CD4-positive, alpha-beta T cell treated with Interleukin-17A for 1 hour (primary cell): ENCODE measurements around the gene KIF2A.

Source experiments
- DNase-seq: peaks from one replicate; pipeline ENCODE4 v3.0.0-alpha.2; 2020

Gene KIF2A

DNA sequence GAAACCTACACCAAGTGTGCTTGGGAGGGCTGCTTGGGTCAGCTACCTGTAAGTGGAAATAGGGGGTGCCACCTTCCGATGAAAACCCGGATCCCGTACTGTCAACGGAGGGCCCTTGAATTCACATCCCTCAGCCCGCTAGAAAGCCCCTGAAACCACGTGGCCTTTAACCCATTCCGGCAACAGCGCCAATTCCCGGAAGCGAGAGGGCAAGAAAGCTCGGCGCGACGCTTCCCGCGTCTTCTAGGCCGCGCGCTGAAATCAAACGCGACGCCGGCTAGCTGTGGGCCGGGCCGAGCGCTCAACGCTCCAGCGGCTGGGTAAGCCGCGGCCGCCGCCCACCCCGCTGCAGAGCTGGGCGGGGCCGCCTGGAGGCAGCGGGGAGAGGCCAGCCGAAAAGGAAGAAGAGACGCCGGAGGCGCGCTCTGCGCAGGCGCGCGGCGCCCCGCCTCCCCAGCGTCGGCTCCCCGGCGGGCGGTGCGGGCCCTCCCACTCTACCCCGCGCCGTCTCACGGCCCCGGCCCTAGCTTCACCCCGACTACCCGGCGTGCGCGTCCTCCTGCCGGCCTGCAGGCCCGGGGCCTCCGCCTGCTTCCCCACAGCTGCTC lies at the start of gene KIF2A:
TSS of gene KIF2A (plus strand) at position 492 of the 608 bp plus-strand sequence. CDS start 267 bp downstream, outside the sequence.
- peak; percentile 93 for DNase-seq

GRCh38 chr5:62257020-62257367 lies 49.0 kb upstream of the KIF2A start:
- DNase-seq, result no peak

GRCh38 chr5:62258654-62259053 lies 47.4 kb upstream of the KIF2A start:
- no peak for DNase-seq

DNA sequence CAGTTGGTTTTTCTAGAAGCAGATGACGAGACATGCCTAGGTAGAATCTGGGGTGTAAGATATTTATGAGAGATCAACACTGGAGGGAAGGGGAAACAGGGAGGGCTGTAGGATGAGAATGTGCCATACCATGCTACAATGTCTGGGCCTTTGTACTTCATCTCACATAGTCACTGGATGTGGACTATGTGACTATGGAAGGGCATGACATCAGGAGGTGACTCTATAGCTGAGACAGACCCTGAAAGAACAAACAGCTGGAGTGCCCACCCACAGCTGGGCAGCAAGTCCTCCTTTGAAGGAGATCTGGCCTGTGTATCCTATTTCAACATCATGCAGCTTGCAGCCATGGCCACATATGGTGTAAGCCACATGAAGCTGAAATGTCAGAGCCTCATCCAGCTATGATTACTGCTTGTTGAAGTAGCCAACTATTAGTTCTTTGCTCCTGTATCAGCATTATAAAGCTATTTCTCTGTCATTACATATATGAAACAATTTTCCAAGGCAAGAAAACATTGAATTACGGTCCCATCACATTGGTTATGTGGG lies 46.2 kb upstream of the KIF2A start:
- no peak for DNase-seq

GRCh38 chr5:62260513-62260912 lies 45.5 kb upstream of the KIF2A start:
- DNase-seq, result peak; percentile 3

DNA sequence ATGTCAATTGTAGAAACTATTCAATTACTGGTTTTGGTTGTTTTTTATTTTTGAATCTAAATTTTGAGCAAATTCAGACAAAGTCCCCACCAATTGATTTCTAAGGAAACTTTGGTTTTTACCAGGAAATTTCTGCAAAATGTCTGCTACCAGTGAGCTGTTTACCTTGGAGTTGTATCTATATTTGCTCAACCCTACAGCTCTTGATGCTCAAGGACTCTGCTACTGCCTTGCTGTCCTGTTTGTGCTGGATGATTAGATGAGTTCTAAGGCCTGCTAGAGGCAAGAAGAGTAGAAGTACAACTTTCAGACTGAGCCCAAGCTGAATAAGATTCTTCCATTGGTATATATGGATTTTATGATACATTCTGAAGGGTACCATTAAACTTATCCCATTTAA lies 42.6 kb upstream of the KIF2A start:
- DNase-seq, result no peak

DNA sequence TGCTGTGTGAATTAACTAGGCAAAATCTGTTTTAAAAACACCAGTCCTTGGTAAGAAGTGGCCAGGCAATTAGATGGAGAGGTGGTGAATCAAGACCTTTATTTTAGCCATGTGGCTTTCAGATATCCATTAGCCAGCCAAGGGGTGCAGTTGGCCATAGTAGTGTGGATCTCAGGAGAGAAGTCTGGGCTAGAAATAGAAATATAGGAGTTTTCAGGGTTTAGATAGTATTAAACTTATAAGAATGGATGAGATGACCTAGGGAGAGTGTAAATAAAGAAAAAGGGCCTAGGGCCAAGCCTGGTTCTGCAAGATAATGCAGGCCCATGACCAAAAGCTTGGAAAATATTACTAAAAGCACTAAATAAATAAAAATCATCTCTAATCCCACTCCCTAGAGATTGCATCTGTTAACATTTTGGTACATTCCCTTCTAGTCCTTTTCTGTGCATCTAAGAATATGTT lies 40.3 kb upstream of the KIF2A start:
- no peak for DNase-seq

DNA sequence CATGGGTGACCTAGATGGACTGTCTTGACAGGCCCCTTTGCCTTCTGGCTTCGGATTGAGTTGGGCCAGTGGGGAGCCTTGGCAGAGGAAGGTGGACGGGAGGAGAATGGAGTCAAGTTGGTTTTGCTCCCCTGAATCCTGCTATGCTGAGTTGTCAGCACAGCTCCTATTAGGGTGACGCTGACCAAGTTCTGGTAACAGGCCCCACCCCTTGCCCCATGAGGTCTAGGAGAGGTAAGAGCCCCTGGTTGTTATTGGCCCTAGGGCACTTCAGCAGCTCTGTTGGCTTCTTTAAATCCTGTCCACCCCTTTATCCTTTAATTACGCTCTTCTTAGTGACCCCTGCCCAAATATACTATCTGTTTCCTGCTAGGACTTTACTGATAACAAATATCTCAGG lies 39.4 kb upstream of the KIF2A start:
- DNase-seq, result no peak

DNA sequence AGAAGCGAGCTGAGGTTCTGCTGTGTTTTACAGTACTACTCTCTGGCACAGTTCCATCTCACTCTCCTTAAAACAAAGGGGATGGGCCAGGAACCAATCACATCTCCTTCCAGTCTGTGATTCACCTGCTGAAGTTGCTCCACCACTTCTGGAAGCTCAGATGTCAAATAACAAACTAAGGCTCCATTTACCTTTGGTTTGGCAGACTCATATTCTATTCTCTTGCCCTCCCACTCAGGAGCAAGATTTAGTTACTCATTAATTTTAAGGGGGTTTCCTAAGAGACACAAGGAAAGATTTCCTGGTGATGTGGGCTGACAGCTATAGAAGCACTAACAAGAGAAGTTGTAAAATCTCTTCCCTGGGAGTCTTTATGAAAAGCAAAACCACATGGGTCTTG lies 37.8 kb upstream of the KIF2A start:
- no peak for DNase-seq

- DNase-seq, result no peak
Observed at GRCh38 chr5:62268792-62269191, 37.2 kb upstream of the KIF2A start.

DNA sequence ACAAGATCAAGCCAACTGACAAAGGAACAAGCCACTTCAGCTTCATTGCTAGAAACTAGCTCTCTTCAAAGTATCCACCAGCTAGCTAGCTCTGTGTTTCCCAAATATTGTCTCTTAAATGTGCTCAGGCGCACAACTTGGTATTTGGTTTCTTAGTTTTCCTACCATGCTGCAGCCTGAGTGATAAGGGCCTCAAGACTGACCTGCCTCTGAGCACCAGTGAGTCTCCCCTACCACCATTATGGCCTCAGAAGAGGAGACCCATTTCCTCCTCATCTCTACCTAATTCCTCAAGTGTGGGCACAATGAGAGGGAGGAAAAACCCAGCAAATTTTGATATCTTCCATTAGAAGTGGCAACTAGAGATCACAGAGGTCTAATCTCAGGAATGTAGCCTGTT lies 34.6 kb upstream of the KIF2A start:
- DNase-seq, result no peak

- DNase-seq, result no peak
Observed at GRCh38 chr5:62271870-62272269, 34.1 kb upstream of the KIF2A start.

GRCh38 chr5:62273687-62274086 lies 32.3 kb upstream of the KIF2A start:
- DNase-seq, result no peak

GRCh38 chr5:62275581-62275980 lies 30.4 kb upstream of the KIF2A start:
- DNase-seq, result no peak

DNA sequence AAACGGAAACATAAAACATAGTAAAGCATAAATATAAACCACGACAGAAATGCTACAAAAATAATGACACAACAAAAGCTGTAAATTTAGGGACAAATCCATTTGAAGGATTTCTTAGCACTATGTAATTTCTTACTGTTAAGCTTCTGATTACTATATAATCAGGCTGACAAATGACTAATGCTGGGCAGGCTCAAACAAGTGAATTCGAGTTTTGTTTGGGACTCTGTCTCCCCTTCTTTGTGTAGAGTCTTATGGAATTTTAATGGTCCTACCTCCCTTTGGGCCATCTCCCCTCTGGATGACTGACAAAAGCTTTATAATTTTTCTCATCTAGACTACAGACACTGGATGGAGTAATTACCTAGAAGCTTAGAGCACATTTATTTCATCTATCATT lies 24.6 kb upstream of the KIF2A start:
- no peak for DNase-seq

- DNase-seq, result no peak
Observed at GRCh38 chr5:62282064-62282463, 23.9 kb upstream of the KIF2A start.

- no peak for DNase-seq
Observed at GRCh38 chr5:62283005-62283404, 23.0 kb upstream of the KIF2A start.

- DNase-seq, result no peak
Observed at GRCh38 chr5:62283861-62284260, 22.1 kb upstream of the KIF2A start.

DNA sequence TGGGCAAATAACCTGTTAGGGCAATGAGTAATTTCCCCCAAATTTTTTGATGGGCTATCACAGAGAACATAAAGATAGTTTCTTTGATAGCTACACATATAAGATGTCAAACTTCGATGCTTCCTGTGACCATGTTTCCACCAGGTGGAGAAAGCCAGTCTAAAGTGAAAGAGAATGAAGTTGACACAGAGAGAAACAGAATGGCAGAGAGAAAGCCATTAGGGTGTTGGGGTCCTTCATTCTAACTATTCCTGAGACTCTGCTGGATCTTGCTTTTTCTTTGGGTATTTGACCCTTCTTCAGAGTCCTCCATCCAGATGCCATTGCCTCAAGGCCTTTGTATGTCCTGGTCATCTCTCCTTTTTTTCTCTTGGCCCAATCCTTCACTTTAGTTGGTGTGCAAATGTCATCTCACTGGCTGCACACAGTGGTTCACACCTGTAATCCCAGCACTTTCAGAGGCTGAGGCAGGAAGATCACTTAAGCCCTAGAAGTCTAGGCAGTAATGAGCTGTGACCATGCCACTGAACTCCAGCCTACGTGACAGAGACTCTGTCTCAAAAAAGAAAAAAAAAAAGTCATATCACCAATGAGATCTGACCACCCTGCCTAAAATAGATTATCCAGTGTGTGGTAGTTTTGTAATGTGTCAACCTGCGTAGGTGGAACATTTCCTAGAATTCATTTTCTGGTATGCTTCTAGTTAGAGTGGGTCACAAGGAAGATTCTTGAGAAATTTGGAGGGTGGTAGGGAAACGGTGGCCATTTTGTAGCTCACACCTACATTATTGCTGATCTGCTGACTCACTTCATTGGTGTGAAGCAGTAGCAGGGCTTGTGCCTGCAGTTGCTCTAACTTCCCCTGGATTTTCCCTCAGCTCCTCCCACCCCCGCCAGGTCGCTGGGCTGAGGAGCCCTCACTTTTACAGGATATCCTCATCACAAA lies 20.8 kb upstream of the KIF2A start:
- peak; percentile 24 for DNase-seq

DNA sequence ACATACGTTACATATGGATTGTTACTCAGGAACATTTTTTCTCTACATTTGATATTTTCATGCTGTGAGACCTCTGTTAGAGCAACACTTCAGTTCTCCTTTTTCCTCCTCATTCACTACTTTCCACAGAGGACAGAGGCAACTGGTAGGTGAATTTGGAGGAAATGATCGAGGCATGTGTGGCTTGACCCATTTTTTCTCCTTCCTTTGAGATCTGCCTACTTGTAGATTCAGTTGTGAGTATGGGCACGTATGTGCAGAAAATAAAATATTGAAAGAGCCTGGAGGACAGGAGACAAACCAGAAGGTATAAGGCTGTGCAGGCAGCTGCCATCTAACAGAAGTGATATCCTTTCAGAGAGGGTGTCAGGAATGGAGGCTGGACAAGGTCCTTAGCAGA lies 19.2 kb upstream of the KIF2A start:
- no peak for DNase-seq

GRCh38 chr5:62287237-62287636 lies 18.8 kb upstream of the KIF2A start:
- DNase-seq, result no peak

- no peak for DNase-seq
Observed at GRCh38 chr5:62288118-62288517, 17.9 kb upstream of the KIF2A start.

- no peak for DNase-seq
Observed at GRCh38 chr5:62289813-62290212, 16.2 kb upstream of the KIF2A start.

DNA sequence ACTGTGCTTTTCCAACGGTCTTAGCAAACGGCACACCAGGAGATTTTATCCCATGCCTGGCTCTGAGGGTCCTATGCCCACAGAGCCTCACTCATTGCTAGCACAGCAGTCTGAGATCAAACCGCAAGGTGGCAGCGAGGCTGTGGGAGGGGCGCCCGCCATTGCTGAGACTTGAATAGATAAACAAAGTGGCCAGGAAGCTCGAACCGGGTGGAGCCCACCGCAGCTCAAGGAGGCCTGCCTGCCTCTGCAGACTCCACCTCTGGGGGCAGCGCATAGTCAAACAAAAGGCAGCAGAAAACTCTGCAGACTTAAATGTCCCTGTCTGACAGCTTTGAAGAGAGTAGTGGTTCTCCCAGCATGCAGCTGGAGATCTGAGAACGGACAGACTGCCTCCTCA lies 14.2 kb upstream of the KIF2A start:
- DNase-seq, result peak; percentile 79
